ENCODE data around the gene HLA-B. TPM values are rescaled to one million over a fixed set of nuclear protein-coding genes. Genes with fewer than 3 reads are reported as not detected.
A peak's percentile ranks its signal among the peaks of the same experiment; 100 is the strongest.

HLA-B gene
- total RNA-seq, 4 donors from 2014 or later = 570 to 933 (median 787) TPM

GRCh38 chr6:31317036-31317435 is 39.9 kb downstream of the HLA-B start:
- peaks cover 0 to 23% of the 10 kb centered on the region in 2 donors for H3K27me3 ChIP-seq
- no peaks in the 10 kb centered on the region for H3K4me1 ChIP-seq
- H3K9me3 ChIP-seq = no peaks in the 10 kb centered on the region
- H3K4me3 ChIP-seq = no peak overlapping the region
- TF ChIP-seq EP300 (IDR thresholded peaks at IDR 0.05) (no peak), CTCF (IDR thresholded peaks at IDR 0.05) (no peak), POLR2A (IDR thresholded peaks at IDR 0.05) (no peak)
- H3K27ac ChIP-seq = no peak overlapping the region
- no peaks in the 10 kb centered on the region for H3K36me3 ChIP-seq
- DNase-seq (ENCODE audit: low spot score in 2 of 2) = no peak
- WGBS, 2 donors = 32 to 56% methylated on average over 2 of the region's 2 CpGs

- H3K4me3 ChIP-seq = no peak overlapping the region
- H3K4me1 ChIP-seq = peaks cover 0 to 15% (median 4%) of the 10 kb centered on the region in 4 donors
- no peak for DNase-seq (ENCODE audit: low spot score in 2 of 2)
- WGBS, 2 donors = 79 to 83% methylated on average over 2 of the region's 2 CpGs
- H3K9me3 ChIP-seq = no peaks in the 10 kb centered on the region
- H3K36me3 ChIP-seq = no peaks in the 10 kb centered on the region
- H3K27ac ChIP-seq = no peak overlapping the region
- peaks cover 0 to 55% of the 10 kb centered on the region in 2 donors for H3K27me3 ChIP-seq
- no peak for TF ChIP-seq CTCF (IDR thresholded peaks at IDR 0.05)
- no peak for TF ChIP-seq EP300 (IDR thresholded peaks at IDR 0.05)
- no peak for TF ChIP-seq POLR2A (IDR thresholded peaks at IDR 0.05)
Observed at GRCh38 chr6:31309641-31310040, 47.3 kb downstream of the HLA-B start.

- 47 to 68% methylated on average over 6 to 9 of the region's 11 CpGs for WGBS, 2 donors
- no peak for TF ChIP-seq CTCF (IDR thresholded peaks at IDR 0.05)
- H3K4me1 ChIP-seq = peaks cover 0 to 15% (median 4%) of the 10 kb centered on the region in 4 donors
- peak overlapping the region in 3 of 4 donors; percentile 25 to 49 (median 44) for H3K4me3 ChIP-seq
- H3K36me3 ChIP-seq = no peaks in the 10 kb centered on the region
- no peak for DNase-seq (ENCODE audit: low spot score in 2 of 2)
- H3K9me3 ChIP-seq = no peaks in the 10 kb centered on the region
- peak overlapping the region in 1 of 4 donors; percentile 60 for H3K27ac ChIP-seq
- peaks cover 0 to 48% of the 10 kb centered on the region in 2 donors for H3K27me3 ChIP-seq
Observed at GRCh38 chr6:31308845-31309175, 48.2 kb downstream of the HLA-B start.

GRCh38 chr6:31308050-31308844 is 48.7 kb downstream of the HLA-B start:
- H3K4me3 ChIP-seq = peak overlapping the region in 3 of 4 donors; percentile 25 to 49 (median 44)
- no peak for DNase-seq (ENCODE audit: low spot score in 2 of 2)
- H3K27ac ChIP-seq = peak overlapping the region in 1 of 4 donors; percentile 60
- TF ChIP-seq CTCF (IDR thresholded peaks at IDR 0.05) = no peak
- TF ChIP-seq EP300 (IDR thresholded peaks at IDR 0.05) = no peak
- no peak for TF ChIP-seq POLR2A (IDR thresholded peaks at IDR 0.05)
- peaks cover 0 to 42% of the 10 kb centered on the region in 2 donors for H3K27me3 ChIP-seq
- peaks cover 0 to 15% (median 4%) of the 10 kb centered on the region in 4 donors for H3K4me1 ChIP-seq
- no peaks in the 10 kb centered on the region for H3K9me3 ChIP-seq
- WGBS, 2 donors = 2 to 17% methylated on average over 14 to 47 of the region's 57 CpGs
- H3K36me3 ChIP-seq = no peaks in the 10 kb centered on the region

- 52 to 77% methylated on average over 9 to 14 of the region's 14 CpGs for WGBS, 2 donors
- Histone ChIP-seq H3K4me3 (peak overlapping the region in 1 of 4 donors; percentile 49), H3K4me1 (peaks cover 0 to 15% (median 4%) of the 10 kb centered on the region in 4 donors)
Observed at GRCh38 chr6:31307669-31308049, 49.3 kb downstream of the HLA-B start.

More at GRCh38 chr6:31307669-31308049, 49.3 kb downstream of the HLA-B start:
- no peak for DNase-seq (ENCODE audit: low spot score in 2 of 2)
- Histone ChIP-seq H3K36me3 (no peaks in the 10 kb centered on the region), H3K9me3 (no peaks in the 10 kb centered on the region), H3K27me3 (peaks cover 0 to 36% of the 10 kb centered on the region in 2 donors), H3K27ac (no peak overlapping the region)
- TF ChIP-seq POLR2A (IDR thresholded peaks at IDR 0.05) (no peak), EP300 (IDR thresholded peaks at IDR 0.05) (no peak), CTCF (IDR thresholded peaks at IDR 0.05) (no peak)
